ENCODE measurements around the gene PLPPR3.

- TF ChIP-seq CTCF (conservative IDR thresholded peaks at IDR 0.05 in 1 of 2, IDR thresholded peaks at IDR 0.05 in 1 of 2; ENCODE audit: low read depth in 1 of 2, low read length in 2 of 2): no peak
- TF ChIP-seq EZH2 (IDR thresholded peaks at IDR 0.05; ENCODE audit: low read length, missing control alignments): no peak
These were observed 13.4 kb downstream of the PLPPR3 start for GRCh38 chr19:808423-808775.
